GM12864 (cell line): ENCODE measurements around the gene DENND1B.

Experiments used
- DNase-seq: peaks from one replicate; pipeline ENCODE4 v3.0.0-alpha.2; 2011; ENCODE audit warnings: low read depth
- H3K4me3 ChIP-seq: 2 replicates; pipeline ENCODE4 v1.5.1; 2011; ENCODE audit warnings: mild to moderate bottlenecking, low read depth, low read length, control low read depth
- TF ChIP-seq, protein P1 (sequence below): IDR thresholded peaks from 2 replicates; pipeline ENCODE4 v1.5.1; 2011; ENCODE audit warnings: low read depth, mild to moderate bottlenecking, moderate library complexity, low read length, control low read depth, inconsistent platforms; ENCODE audit errors: missing control alignments

Gene DENND1B

DNA sequence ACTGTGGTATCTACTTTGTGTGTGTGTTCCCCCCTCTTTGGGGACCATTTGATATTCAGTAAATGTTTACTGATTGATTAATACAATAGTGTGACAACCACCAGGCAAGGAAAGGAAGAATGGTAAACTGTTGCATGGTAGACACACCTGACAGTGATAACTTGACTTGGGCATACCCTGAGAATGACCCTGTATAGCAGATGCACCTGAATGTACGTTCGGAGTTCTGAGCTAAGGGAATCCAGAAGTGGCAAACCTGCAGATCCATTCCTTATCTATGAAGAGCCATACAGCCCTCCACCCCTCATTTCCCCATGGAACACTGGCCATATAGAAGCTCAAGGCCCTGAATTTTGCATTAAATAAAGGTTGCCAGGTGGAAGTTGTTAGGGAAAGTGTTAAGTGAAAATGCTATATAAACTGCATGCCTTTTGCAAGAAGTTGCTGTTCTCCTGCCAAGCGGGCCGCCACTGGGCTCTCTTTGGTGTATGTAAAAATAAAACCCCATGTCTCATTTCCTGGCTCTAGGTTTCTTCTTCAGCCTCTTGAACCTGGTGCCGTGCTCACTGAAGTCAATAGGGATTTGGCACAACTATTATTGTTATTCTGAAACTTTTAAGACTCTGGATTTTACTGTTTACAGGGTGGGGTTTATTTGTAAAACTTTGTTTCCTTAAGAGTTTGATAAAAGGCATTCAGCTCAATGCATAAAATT, 32.6 kb upstream of the DENND1B start:
- no peak for DNase-seq
- no peak overlapping the region for H3K4me3 ChIP-seq
- TF ChIP-seq, protein P1, sequence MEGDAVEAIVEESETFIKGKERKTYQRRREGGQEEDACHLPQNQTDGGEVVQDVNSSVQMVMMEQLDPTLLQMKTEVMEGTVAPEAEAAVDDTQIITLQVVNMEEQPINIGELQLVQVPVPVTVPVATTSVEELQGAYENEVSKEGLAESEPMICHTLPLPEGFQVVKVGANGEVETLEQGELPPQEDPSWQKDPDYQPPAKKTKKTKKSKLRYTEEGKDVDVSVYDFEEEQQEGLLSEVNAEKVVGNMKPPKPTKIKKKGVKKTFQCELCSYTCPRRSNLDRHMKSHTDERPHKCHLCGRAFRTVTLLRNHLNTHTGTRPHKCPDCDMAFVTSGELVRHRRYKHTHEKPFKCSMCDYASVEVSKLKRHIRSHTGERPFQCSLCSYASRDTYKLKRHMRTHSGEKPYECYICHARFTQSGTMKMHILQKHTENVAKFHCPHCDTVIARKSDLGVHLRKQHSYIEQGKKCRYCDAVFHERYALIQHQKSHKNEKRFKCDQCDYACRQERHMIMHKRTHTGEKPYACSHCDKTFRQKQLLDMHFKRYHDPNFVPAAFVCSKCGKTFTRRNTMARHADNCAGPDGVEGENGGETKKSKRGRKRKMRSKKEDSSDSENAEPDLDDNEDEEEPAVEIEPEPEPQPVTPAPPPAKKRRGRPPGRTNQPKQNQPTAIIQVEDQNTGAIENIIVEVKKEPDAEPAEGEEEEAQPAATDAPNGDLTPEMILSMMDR, result no peak

DNA sequence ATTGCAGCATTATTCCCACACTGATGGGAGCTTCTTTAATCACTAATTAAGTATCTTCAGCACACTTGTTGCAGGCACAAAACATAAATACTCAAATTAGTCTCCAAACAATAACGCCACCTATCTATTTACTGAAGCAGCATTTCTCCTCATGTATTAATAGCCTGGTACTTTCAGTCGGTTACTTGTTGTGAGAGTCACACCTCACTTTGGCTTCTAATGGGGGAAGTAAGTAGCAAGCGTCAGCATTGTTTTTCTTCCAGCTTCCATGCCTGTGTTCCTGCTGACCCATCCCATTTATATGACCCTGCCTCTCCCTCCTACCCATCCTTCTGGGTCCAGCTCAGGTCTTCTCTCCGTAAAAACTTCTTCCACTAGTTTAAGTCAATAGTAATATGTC, 31.9 kb upstream of the DENND1B start:
- H3K4me3 ChIP-seq, result no peak overlapping the region
- peak; percentile 5 for DNase-seq
- TF ChIP-seq, protein P1, result no peak

DNA sequence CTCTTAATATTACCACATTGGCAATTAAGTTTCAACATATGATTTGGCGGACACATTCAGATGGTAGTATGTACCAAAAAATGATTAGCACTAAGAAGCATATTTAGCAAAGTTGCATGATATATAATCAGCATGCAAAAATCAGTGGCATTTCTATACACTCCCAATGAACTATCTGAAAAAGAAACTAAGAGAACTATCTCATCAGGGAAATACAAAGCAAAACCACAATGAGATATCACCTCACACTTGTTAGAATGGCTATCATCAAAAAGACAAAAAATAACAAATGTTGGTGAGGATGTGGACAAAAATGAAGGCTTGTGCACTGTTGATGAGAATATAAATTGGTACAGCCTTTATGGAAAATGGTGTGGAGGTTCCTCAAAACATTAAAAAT, 31.4 kb upstream of the DENND1B start:
- no peak overlapping the region for H3K4me3 ChIP-seq
- TF ChIP-seq, protein P1, result no peak
- no peak for DNase-seq

DNA sequence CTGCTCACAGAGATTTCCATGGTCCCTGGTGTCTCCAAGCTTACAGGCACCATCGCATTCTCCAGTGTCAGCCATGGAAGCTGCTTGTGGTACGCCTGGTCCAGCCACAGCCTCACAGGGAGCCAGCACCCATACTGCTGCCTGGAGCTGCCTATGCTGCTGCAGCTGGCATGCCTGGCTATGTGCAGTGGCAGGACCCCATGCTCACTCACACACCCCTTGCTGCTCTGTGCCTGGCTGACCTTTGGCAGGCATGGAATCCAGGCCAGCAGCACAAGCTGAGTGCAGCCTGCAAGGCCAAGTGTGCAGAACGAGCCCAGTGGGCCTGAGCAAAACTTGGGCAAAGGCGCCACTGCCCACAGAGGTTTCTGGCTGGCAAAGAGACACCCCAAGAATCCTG, 26.4 kb upstream of the DENND1B start:
- H3K4me3 ChIP-seq, result no peak overlapping the region
- TF ChIP-seq, protein P1, result no peak
- no peak for DNase-seq

DNA sequence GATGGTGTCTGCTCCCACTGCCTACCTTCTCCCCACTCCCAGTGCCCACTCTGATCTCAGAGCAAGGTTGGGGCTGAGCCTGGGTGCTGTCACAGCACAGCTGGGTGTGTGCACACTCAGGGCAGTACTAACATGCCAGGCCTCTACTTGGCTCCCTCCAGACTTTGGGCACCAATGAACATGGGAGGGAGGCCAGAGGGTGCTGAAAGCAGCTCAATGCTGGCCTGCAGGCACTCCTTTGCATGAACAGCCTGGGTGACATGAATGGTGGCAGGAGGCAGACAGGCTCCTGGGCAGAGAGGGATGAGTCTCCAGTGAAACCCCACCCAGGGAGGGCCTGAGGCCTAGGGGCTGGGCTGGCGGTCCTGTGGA, 25.8 kb upstream of the DENND1B start:
- DNase-seq, result no peak
- TF ChIP-seq, protein P1, result no peak

DNA sequence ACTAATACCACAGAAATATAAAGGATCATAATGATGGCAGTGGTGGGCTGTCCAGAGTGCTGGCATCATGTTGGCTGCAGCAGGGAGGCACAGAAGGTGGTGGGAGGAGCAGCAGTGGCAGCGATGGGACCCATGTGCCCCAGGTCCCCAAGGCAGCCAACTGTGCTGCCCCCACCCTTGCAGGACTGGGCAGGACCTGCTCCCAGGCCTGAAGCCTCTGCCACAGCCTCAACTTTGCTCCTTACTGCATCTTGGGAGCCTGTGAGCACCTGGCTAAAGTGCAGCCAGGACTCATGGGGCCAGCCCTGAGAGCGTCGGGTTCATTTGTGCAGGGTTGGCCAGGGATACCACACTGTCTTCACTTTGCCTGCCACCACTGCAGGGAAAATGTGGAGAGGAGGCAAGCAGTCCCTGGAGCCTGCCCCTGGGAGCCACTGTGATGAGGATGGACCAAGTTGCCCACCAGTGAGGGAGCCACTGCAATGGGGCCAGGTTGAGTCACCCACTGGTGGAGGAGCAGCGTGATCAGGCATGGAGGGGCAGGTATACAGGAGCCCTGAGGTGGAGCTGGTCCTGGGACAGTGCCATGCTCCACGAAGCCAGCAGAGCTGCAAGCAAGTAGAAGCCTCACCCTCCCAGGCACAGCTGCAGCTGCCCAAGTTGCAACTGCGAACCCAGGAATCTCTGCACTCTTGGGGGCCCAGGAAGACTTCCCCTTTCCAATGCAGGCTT, 25.3 kb upstream of the DENND1B start:
- no peak for DNase-seq
- no peak overlapping the region for H3K4me3 ChIP-seq
- TF ChIP-seq, protein P1, result no peak

More for the DNA sequence above, 25.8 kb upstream of the DENND1B start:
- no peak overlapping the region for H3K4me3 ChIP-seq
